SK-N-SH (cell line): ENCODE measurements around the gene THAP3.

Source experiments
- CHD2 ChIP-seq: fragments of 150-350 bp; IDR thresholded peaks from 2 replicates; pipeline ENCODE4 v1.6.1; 2018; ENCODE audit warnings: low read length; ENCODE audit not compliant: partially characterized antibody
- CTCF ChIP-seq: fragments of 200-600 bp; sonication (generic); IDR thresholded peaks from 2 replicates; pipeline ENCODE4 v1.6.1; 2017; ENCODE audit warnings: antibody characterized with exemption, mild to moderate bottlenecking, moderate library complexity
- EP300 ChIP-seq, 2 experiments: IDR thresholded peaks; 2 replicates each; pipeline versions ENCODE4 v1.4.0 to v1.6.1; 2012; ENCODE audit warnings: borderline replicate concordance in 1 of 2, low read depth in 1 of 2, low read length in 1 of 2
- EZH2phosphoT487 ChIP-seq: fragments of 200-600 bp; sonication (generic); IDR thresholded peaks from 2 replicates; pipeline ENCODE4 v1.6.1; 2017; ENCODE audit warnings: low read depth, mixed run types, mild to moderate bottlenecking, antibody characterized with exemption, moderate library complexity, borderline replicate concordance
- JUND ChIP-seq: IDR thresholded peaks from 2 replicates; pipeline ENCODE4 v1.4.0; 2012
- NRF1 ChIP-seq: IDR thresholded peaks from 2 replicates; pipeline ENCODE4 v1.6.1; 2012; ENCODE audit warnings: low read depth, mild to moderate bottlenecking, low read length
- POLR2AphosphoS5 ChIP-seq: IDR thresholded peaks from 2 replicates; pipeline ENCODE4 v1.6.1; 2012; ENCODE audit warnings: low read depth, low read length
- SIN3A ChIP-seq: IDR thresholded peaks from 2 replicates; pipeline ENCODE4 v1.6.1; 2012; ENCODE audit warnings: low read depth, mild to moderate bottlenecking, low read length, moderate library complexity, borderline replicate concordance
- TAF1 ChIP-seq: IDR thresholded peaks from 2 replicates; pipeline ENCODE4 v1.6.1; 2012; ENCODE audit warnings: low read depth, mild to moderate bottlenecking, low read length, moderate library complexity, borderline replicate concordance
- TF ChIP-seq, protein P1 (sequence below): fragments of 150-350 bp; IDR thresholded peaks from 2 replicates; pipeline ENCODE4 v1.6.1; 2017; ENCODE audit warnings: antibody characterized with exemption, low read length, low read depth, borderline replicate concordance

DNA sequence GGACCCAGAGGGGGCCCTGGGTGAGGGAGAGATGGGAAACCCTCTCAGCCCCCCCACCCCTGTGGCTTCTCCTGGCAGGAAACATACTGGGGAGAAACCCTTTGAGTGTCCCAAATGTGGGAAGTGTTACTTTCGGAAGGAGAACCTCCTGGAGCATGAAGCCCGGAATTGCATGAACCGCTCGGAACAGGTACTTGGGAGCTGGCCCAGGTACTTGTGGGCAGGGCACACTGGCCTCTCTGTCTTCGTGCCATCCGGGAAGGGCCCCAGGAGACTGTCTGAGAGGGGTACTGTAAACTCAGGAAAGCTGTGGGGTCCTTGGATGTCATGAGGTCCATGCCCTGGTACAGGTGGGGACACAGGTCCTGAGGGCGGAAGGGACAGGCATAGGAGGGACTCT, 38.8 kb upstream of the THAP3 start:
- no peak for TF ChIP-seq POLR2AphosphoS5
- no peak for TF ChIP-seq CTCF
- no peak for TF ChIP-seq CHD2
- no peak for TF ChIP-seq EP300 (IDR thresholded peaks at IDR 0.05; ENCODE audit: borderline replicate concordance in 1 of 2, low read depth in 1 of 2, low read length in 1 of 2)
- TF ChIP-seq TAF1, result no peak
- no peak for TF ChIP-seq EZH2phosphoT487
- TF ChIP-seq SIN3A, result no peak
- no peak for TF ChIP-seq JUND
- TF ChIP-seq NRF1, result no peak
- TF ChIP-seq, protein P1, sequence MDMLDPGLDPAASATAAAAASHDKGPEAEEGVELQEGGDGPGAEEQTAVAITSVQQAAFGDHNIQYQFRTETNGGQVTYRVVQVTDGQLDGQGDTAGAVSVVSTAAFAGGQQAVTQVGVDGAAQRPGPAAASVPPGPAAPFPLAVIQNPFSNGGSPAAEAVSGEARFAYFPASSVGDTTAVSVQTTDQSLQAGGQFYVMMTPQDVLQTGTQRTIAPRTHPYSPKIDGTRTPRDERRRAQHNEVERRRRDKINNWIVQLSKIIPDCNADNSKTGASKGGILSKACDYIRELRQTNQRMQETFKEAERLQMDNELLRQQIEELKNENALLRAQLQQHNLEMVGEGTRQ, result no peak
